TTC549 (cell line): ENCODE data around the gene SIDT2.
"Not testable (repeated sequence)": the region's sequence is repeated elsewhere in the genome, so short reads cannot be mapped to it uniquely, and the experiment has no call there.

Experiments used
- FAIRE-seq: peaks from 2 replicates; lab custom pipeline; 2012; peaks lifted over from hg19 to GRCh38; lab: Jason Lieb, UNC

Gene SIDT2

GRCh38 chr11:117204283-117205080, 25.9 kb downstream of the SIDT2 start:
- FAIRE-seq: no peak

GRCh38 chr11:117205211-117205818, 26.8 kb downstream of the SIDT2 start:
- FAIRE-seq: no peak

GRCh38 chr11:117206111-117206510, 27.6 kb downstream of the SIDT2 start:
- not testable (repeated sequence) for FAIRE-seq

GRCh38 chr11:117206859-117207258, 28.3 kb downstream of the SIDT2 start:
- not testable (repeated sequence) for FAIRE-seq

GRCh38 chr11:117207481-117207880, 28.9 kb downstream of the SIDT2 start:
- not testable (repeated sequence) for FAIRE-seq

- FAIRE-seq: not testable (repeated sequence)
Measured at GRCh38 chr11:117208710-117209109, 30.2 kb downstream of the SIDT2 start.

- FAIRE-seq: not testable (repeated sequence)
Measured at GRCh38 chr11:117209351-117210125, 31.0 kb downstream of the SIDT2 start.

- no peak for FAIRE-seq
Measured at GRCh38 chr11:117210620-117211019, 32.1 kb downstream of the SIDT2 start.

- FAIRE-seq: no peak
Measured at GRCh38 chr11:117212697-117213355, 34.3 kb downstream of the SIDT2 start.

GRCh38 chr11:117214404-117215110, 36.0 kb downstream of the SIDT2 start:
- no peak for FAIRE-seq

- no peak for FAIRE-seq
Measured at GRCh38 chr11:117217141-117218084, 38.9 kb downstream of the SIDT2 start.

- FAIRE-seq: no peak
Measured at GRCh38 chr11:117218133-117218915, 39.8 kb downstream of the SIDT2 start.

- no peak for FAIRE-seq
Measured at GRCh38 chr11:117219001-117219400, 40.5 kb downstream of the SIDT2 start.

GRCh38 chr11:117219455-117219854, 40.9 kb downstream of the SIDT2 start:
- no peak for FAIRE-seq

GRCh38 chr11:117219995-117220394, 41.5 kb downstream of the SIDT2 start:
- no peak for FAIRE-seq

- no peak for FAIRE-seq
Measured at GRCh38 chr11:117220568-117220967, 42.0 kb downstream of the SIDT2 start.

- no peak for FAIRE-seq
Measured at GRCh38 chr11:117220999-117221774, 42.6 kb downstream of the SIDT2 start.

GRCh38 chr11:117221775-117222517, 43.4 kb downstream of the SIDT2 start:
- FAIRE-seq: no peak
